Endothelial cell of umbilical vein (primary cell): ENCODE data around the gene DLEU7. TPM values are rescaled to one million over a fixed set of nuclear protein-coding genes. Genes with fewer than 3 reads are reported as not detected.

Experiments used
- BruUV-seq: library from RNA; stranded (reverse); fragments of 400-500 nt; replicated peaks from 2 replicates; lab custom pipeline; 2021; lab: Mats Ljungman, UMichigan
- CTCF ChIA-PET: fragments of 300-600, 350-600 bp; sonication (Branson Sonifier 250); formaldehyde crosslinking; loops from one replicate; lab custom pipeline; 2021; ENCODE audit warnings: antibody characterized with exemption, inconsistent platforms; lab: Charles Lee
- POLR2A ChIA-PET: fragments of 300-600, 350-600 bp; sonication (Branson Sonifier 250); formaldehyde crosslinking; loops from one replicate; lab custom pipeline; 2021; ENCODE audit warnings: antibody characterized with exemption, inconsistent platforms; lab: Charles Lee
- DNase-seq: peaks from one replicate; pipeline ENCODE4 v3.0.0-alpha.2; 2011; ENCODE audit warnings: low read depth, low spot score
- FAIRE-seq: peaks from 2 replicates; lab custom pipeline; 2011; peaks lifted over from hg19 to GRCh38; lab: Jason Lieb, UNC
- H2AFZ ChIP-seq: 2 replicates; pipeline ENCODE4 v1.6.0; 2012; ENCODE audit warnings: low read depth, low read length, control low read depth, inconsistent platforms
- H3K27ac ChIP-seq: 2 replicates; pipeline ENCODE4 v1.5.1; 2011; ENCODE audit warnings: low read depth, mild to moderate bottlenecking, control low read depth, low read length, moderate library complexity; ENCODE audit not compliant: insufficient read depth
- H3K27me3 ChIP-seq, 2 experiments: 2 replicates each; pipeline versions ENCODE4 v1.6.0 to v1.6.1; 2011; ENCODE audit warnings: low read length in 2 of 2, mixed read lengths in 1 of 2; ENCODE audit not compliant: control insufficient read depth in 2 of 2, insufficient read depth in 2 of 2
- H3K36me3 ChIP-seq, 2 experiments: 2 replicates in 1 of 2; 3 replicates in 1 of 2; pipeline ENCODE4 v1.5.1; 2011; ENCODE audit warnings: low read length in 2 of 2, mild to moderate bottlenecking in 1 of 2, moderate library complexity in 1 of 2; ENCODE audit not compliant: control insufficient read depth in 2 of 2, insufficient read depth in 2 of 2; ENCODE audit errors: extremely low read depth in 1 of 2
- H3K4me1 ChIP-seq: 3 replicates; pipeline ENCODE4 v1.5.1; 2011; ENCODE audit warnings: mild to moderate bottlenecking, low read length; ENCODE audit not compliant: control insufficient read depth, insufficient read depth; ENCODE audit errors: extremely low read depth
- H3K4me2 ChIP-seq: 2 replicates; pipeline ENCODE4 v1.6.1; 2011; ENCODE audit warnings: low read length, control low read depth, mixed read lengths; ENCODE audit not compliant: insufficient read depth
- H3K4me3 ChIP-seq, 3 experiments: fragments of 200-600 bp in 1 of 3; sonication (generic), shearing (Covaris generic) in 1 of 3; replicated peaks in 1 of 3; 2 replicates each; pipeline ENCODE4 v1.5.1; 2011 to 2016; ENCODE audit warnings: control low read depth in 3 of 3, low read length in 3 of 3, mild to moderate bottlenecking in 2 of 3, inconsistent platforms in 1 of 3, low read depth in 1 of 3, moderate library complexity in 1 of 3; ENCODE audit not compliant: insufficient read depth in 1 of 3
- H3K79me2 ChIP-seq: 2 replicates; pipeline ENCODE4 v1.6.0; 2012; ENCODE audit warnings: low read length, inconsistent platforms; ENCODE audit not compliant: control insufficient read depth, insufficient read depth
- H3K9ac ChIP-seq: replicated peaks from 2 replicates; pipeline ENCODE3; 2011; ENCODE audit warnings: low read length, control low read depth; ENCODE audit not compliant: insufficient read depth; ENCODE audit errors: extremely low read depth
- H3K9me1 ChIP-seq: replicated peaks from 3 replicates; pipeline ENCODE4 v1.6.0; 2011; ENCODE audit warnings: mild to moderate bottlenecking, low read length; ENCODE audit not compliant: control insufficient read depth, insufficient read depth; ENCODE audit errors: extremely low read depth
- H3K9me3 ChIP-seq: replicated peaks from 2 replicates; pipeline ENCODE4 v1.5.1; 2012; ENCODE audit warnings: low read length, inconsistent platforms; ENCODE audit not compliant: control insufficient read depth, insufficient read depth
- H4K20me1 ChIP-seq: replicated peaks from 2 replicates; pipeline ENCODE3; 2011; ENCODE audit warnings: mild to moderate bottlenecking, low read length; ENCODE audit not compliant: control insufficient read depth, insufficient read depth; ENCODE audit errors: extremely low read depth
- CTCF ChIP-seq, 2 donors: IDR thresholded peaks; 1 replicate in 1 of 2; 2 replicates in 1 of 2; pipeline ENCODE4 v1.5.1; 2011; ENCODE audit warnings: low read length in 2 of 2, mild to moderate bottlenecking in 2 of 2, moderate library complexity in 2 of 2, control low read depth in 1 of 2, inconsistent platforms in 1 of 2, low read depth in 1 of 2; ENCODE audit not compliant: insufficient read depth in 1 of 2; ENCODE audit errors: extremely low read depth in 1 of 2
- EZH2 ChIP-seq: IDR thresholded peaks from 2 replicates; pipeline ENCODE4 v1.6.1; 2012; ENCODE audit warnings: borderline replicate concordance, low read depth, mild to moderate bottlenecking, moderate library complexity, low read length, inconsistent platforms; ENCODE audit not compliant: severe bottlenecking
- FOS ChIP-seq: IDR thresholded peaks from 2 replicates; pipeline ENCODE4 v1.6.1; 2011; ENCODE audit warnings: mild to moderate bottlenecking, low read length, moderate library complexity, borderline replicate concordance; ENCODE audit not compliant: insufficient read depth
- GATA2 ChIP-seq: IDR thresholded peaks from 2 replicates; pipeline ENCODE4 v1.7.0; 2011; ENCODE audit warnings: low read depth, mild to moderate bottlenecking, moderate library complexity, mixed read lengths, low read length; ENCODE audit not compliant: insufficient read length, insufficient read depth
- JUN ChIP-seq: IDR thresholded peaks from 2 replicates; pipeline ENCODE4 v1.6.1; 2011; ENCODE audit warnings: borderline replicate concordance, low read depth; ENCODE audit not compliant: insufficient read length, insufficient read depth
- MYC ChIP-seq: IDR thresholded peaks from one replicate; pipeline ENCODE4 v1.6.1; 2011; ENCODE audit warnings: mild to moderate bottlenecking, low read depth, low read length
- POLR2A ChIP-seq: IDR thresholded peaks from 2 replicates; pipeline ENCODE4 v1.6.1; 2012; ENCODE audit warnings: low read depth, mild to moderate bottlenecking, control low read depth, low read length
- POLR2AphosphoS5 ChIP-seq: IDR thresholded peaks from 2 replicates; pipeline ENCODE4 v1.6.1; 2012; ENCODE audit warnings: low read depth, mild to moderate bottlenecking, control low read depth, low read length, moderate library complexity; ENCODE audit not compliant: insufficient read depth
- dilution Hi-C: fragments of 300-500 bp; cut with MboI; formaldehyde crosslinking; loops from one replicate; pipeline ENCODE4 v1.15.0; 2019; ENCODE audit warnings: low sequenced_read_pairs; ENCODE audit not compliant: extremely low pct_ligation_motif_present
- intact Hi-C: fragments of 100-400 bp; cut with micrococcal nuclease; formaldehyde crosslinking; loops from one replicate; pipeline ENCODE4 v1.10.0; 2022
- polyA plus RNA-seq, 4 experiments: library from polyadenylated mRNA; depleted of rRNA in 3 of 4; stranded (reverse) in 3 of 4; unstranded in 1 of 4; fragments of >200 nt; gene quantifications; 2 replicates each; pipeline versions ENCODE4 v1.2.1 to v1.2.3, GENCODE V29; 2011 to 2012; ENCODE audit warnings: missing spikeins in 1 of 4
- total RNA-seq: library from RNA; stranded (reverse); gene quantifications from 2 replicates; pipeline ENCODE4 v1.2.3, GENCODE V29; 2021
- TF ChIP-seq, protein P1 (sequence below): IDR thresholded peaks from 2 replicates; pipeline ENCODE4 v1.6.1; 2011; ENCODE audit not compliant: insufficient read depth, insufficient read length

The DLEU7 gene
- total and polyA plus RNA-seq, 2 donors (not counting 3 experiments of a cell fraction or from before 2014, with no cell fraction given): not detected

DNA sequence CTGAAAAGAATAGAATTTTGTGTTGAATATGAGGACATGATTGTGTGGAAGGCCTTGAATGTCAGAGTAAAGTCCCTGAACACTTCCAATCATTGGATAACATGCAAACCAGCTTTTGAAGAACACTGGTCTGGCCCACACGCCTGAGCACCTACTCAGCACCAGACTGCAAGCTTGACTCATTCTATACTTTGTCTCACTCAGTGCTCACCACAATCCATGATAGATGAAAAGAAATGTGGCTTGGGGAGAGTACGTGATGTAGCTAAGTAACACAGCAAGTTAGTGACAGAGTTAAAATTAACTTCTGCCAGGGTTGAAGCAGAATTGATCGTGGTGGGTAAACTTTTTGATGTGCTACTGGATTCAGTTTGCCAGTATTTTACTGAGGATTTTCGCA, 12.0 kb downstream of the DLEU7 start:
- H3K9me3 ChIP-seq: no peaks in the 10 kb centered on the region
- no peak overlapping the region for H3K4me3 ChIP-seq
- H3K4me2 ChIP-seq: no peak overlapping the region
- no peaks in the 10 kb centered on the region for H3K9me1 ChIP-seq
- peaks cover 0 to 20% of the 10 kb centered on the region in 2 experiments for H3K27me3 ChIP-seq
- ChIA-PET POLR2A (no interaction called here), CTCF (interaction anchor here (1.0 kb wide), 1 partner anchor 19 kb away, joined by 3 read pairs; no protein-coding TSS in a partner anchor)
- intact Hi-C loops (no loop called here), dilution Hi-C loops (no loop called here)
- no peak overlapping the region for H3K9ac ChIP-seq
- DNase-seq (no peak), FAIRE-seq (no peak)
- H3K79me2 ChIP-seq: no peaks in the 10 kb centered on the region
- no peaks in the 10 kb centered on the region for H3K4me1 ChIP-seq
- H3K36me3 ChIP-seq: no peaks in the 10 kb centered on the region
- no TSS peak for BruUV-seq
- H3K27ac ChIP-seq: no peak overlapping the region
- no peak for TF ChIP-seq POLR2AphosphoS5
- no peak for TF ChIP-seq FOS
- TF ChIP-seq POLR2A: no peak
- no peak for TF ChIP-seq EZH2
- no peak for TF ChIP-seq JUN
- TF ChIP-seq GATA2: no peak
- TF ChIP-seq, protein P1, sequence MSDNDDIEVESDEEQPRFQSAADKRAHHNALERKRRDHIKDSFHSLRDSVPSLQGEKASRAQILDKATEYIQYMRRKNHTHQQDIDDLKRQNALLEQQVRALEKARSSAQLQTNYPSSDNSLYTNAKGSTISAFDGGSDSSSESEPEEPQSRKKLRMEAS: no peak
- TF ChIP-seq CTCF (IDR thresholded peaks at IDR 0.05; ENCODE audit: extremely low read depth in 1 of 2, insufficient read depth in 1 of 2, low read depth in 1 of 2, low read length in 2 of 2): no peak
- TF ChIP-seq MYC: no peak
- no peaks in the 10 kb centered on the region for H4K20me1 ChIP-seq
- no peak overlapping the region for H2AFZ ChIP-seq
